Measurements from ENCODE around the gene TARBP1.

- no peak for TF ChIP-seq POLR2A (IDR thresholded peaks at IDR 0.05)
- no peak for TF ChIP-seq CTCF (IDR thresholded peaks at IDR 0.05)
These were observed 65.0 kb downstream of the TARBP1 start for GRCh38 chr1:234413990-234414389.

Measured in vagina (tissue), 2 donors.